Measurements from ENCODE around the gene KLRF2. TPM values are rescaled to one million over a fixed set of nuclear protein-coding genes. Genes with fewer than 3 reads are reported as not detected.

The KLRF2 gene, protein sequence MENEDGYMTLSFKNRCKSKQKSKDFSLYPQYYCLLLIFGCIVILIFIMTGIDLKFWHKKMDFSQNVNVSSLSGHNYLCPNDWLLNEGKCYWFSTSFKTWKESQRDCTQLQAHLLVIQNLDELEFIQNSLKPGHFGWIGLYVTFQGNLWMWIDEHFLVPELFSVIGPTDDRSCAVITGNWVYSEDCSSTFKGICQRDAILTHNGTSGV
- total RNA-seq = not detected

DNA sequence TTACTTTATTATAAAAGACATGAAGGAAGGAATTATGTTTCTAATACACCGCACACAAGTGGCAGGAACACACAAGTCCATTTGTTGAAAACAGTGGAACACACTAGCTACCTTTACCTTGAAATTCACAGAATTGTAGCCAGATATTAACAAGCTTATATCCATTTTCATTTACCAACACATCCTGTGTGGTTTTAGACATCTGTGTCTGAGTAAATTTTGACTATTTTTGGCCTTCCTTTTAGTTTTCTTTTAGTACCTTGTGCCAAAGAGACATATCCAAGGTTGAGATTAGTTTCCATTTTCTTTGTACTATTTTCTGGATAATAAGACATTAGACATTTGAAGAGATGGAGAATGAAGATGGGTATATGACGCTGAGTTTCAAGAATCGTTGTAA is at the start of gene KLRF2:
TSS of gene KLRF2 (plus strand) at position 244 of the 400 bp plus-strand sequence. CDS start at position 351, 107 bp downstream.
- TF ChIP-seq, protein P1, sequence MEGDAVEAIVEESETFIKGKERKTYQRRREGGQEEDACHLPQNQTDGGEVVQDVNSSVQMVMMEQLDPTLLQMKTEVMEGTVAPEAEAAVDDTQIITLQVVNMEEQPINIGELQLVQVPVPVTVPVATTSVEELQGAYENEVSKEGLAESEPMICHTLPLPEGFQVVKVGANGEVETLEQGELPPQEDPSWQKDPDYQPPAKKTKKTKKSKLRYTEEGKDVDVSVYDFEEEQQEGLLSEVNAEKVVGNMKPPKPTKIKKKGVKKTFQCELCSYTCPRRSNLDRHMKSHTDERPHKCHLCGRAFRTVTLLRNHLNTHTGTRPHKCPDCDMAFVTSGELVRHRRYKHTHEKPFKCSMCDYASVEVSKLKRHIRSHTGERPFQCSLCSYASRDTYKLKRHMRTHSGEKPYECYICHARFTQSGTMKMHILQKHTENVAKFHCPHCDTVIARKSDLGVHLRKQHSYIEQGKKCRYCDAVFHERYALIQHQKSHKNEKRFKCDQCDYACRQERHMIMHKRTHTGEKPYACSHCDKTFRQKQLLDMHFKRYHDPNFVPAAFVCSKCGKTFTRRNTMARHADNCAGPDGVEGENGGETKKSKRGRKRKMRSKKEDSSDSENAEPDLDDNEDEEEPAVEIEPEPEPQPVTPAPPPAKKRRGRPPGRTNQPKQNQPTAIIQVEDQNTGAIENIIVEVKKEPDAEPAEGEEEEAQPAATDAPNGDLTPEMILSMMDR (IDR thresholded peaks at IDR 0.05; ENCODE audit: low read depth) = no peak

DNA sequence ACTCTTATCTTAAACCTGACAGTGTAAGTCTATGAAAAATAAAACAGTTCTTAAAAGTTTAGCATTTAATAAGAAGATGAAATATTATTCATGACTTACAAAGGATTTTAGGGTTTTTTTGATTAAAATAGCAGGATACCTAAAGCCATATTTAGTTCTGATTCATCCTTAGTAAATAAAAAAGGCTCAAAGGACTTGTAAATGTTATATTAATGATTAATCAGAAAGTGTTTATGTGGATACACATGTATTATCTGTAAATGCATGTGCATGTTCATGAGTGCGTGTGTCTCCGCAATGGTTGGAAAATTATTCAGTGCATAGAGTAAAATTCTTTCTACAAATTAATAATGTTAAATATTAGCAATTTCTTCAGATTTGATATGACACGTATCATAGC is 49.6 kb upstream of the KLRF2 start:
- TF ChIP-seq, protein P1 (IDR thresholded peaks at IDR 0.05; ENCODE audit: low read depth) = no peak

DNA sequence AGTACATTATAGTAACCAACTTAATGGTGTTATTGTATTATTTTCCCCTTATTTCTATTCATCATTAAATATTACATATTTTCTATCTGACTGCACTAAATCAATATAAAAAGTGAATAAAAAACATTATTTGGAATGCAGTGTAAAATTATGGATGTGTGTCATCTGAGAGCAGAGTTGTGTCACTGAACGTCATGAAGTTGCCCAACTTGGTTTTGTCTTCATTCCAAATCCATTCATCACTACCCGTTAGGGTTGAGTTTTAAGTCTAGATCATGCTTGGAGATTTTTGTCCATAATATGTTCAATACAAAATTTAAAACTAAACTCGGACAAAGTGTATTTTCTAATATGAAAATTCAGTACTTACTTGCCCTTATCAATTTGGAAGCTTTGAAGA is 37.9 kb upstream of the KLRF2 start:
- TF ChIP-seq, protein P1 (IDR thresholded peaks at IDR 0.05; ENCODE audit: low read depth) = no peak

DNA sequence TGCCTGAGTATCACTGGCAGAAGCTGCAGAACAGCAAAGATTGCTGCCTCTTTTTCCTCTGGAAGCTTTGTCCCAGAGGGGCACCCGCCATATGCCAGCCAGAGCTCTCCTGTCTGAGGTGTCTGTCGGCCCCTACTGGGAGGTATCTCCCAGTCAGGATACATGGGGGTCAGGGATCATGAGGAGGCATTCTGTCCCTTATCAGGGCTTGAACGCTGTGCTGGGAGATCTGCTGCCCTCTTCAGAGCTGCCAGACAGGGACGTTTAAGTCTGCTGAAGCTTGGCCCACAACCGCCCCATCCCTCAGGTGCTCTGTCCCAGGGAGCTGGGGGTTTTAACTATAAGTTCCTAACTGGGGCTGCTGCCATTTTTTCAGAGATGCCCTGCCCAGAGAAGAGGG is 32.4 kb upstream of the KLRF2 start:
- TF ChIP-seq, protein P1 (IDR thresholded peaks at IDR 0.05; ENCODE audit: low read depth) = no peak

DNA sequence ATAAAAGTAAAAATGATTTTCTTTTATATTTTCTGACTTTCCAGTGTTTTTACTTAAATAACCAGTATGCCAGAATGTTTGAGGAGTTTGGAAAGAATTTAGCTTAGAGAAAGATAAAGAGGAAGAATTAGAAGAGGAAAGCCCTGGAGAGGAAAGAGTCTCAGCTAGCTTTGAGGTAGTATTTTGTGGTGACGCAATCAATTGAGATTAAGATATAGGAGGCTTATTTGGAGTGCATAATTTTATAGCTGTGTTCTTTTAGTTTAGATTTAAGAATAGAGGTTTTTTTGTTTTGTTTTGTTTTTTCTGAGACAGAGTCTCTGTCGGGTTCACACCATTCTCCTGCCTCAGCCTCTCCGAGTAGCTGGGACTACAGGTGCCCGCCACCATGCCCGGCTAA is 30.2 kb upstream of the KLRF2 start:
- TF ChIP-seq, protein P1 (IDR thresholded peaks at IDR 0.05; ENCODE audit: low read depth) = no peak

DNA sequence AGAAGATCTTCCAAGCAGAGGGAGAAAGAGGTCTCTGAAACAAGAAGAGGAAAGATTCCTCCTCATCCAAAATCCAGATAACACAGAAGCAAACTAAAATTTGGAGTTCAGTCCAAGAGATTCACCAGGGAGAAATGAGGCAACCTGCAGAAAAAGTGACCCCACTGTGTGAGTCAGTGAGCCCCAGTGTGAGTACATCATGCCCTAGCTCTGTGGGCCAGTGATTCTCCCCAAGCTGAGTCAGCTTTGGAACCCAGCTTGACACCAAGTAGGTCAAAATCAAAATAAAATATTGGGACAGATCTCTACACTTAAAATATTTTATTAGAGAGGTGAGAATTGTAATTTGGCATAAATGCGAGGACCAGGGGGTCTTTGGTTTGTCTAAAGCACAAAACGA is 29.4 kb upstream of the KLRF2 start:
- TF ChIP-seq, protein P1 (IDR thresholded peaks at IDR 0.05; ENCODE audit: low read depth) = no peak

DNA sequence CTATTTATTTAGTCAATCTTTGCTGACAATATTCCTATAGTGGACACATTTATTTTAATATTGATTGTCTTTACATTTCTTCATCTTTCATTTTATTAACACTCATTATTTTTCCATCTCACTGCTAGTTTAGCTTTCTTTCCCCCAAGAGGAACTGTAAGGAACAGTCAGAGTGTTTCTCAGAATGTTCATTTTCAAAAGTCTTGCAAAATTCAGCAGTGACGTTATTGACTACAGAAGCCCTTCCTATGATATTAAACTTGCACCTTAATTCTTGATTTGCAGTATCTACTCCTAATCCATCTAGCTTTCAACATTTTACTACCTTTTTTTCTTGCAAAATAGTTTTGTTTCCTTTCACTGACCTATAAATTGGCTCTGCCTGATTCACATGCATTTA is 25.1 kb upstream of the KLRF2 start:
- TF ChIP-seq, protein P1 (IDR thresholded peaks at IDR 0.05; ENCODE audit: low read depth) = no peak
